GM10248 (cell line): ENCODE data around the gene SNRPF.

Experiments
- CTCF ChIA-PET: fragments of 300-600 bp; sonication (Branson Sonifier 250); formaldehyde crosslinking; extraction: SDS; loops from one replicate; lab custom pipeline; 2021; ENCODE audit warnings: antibody characterized with exemption; lab: Yijun Ruan, JAX
- POLR2A ChIA-PET: fragments of 350-650 bp; sonication (Branson Sonifier 250); formaldehyde crosslinking; extraction: SDS; loops from one replicate; lab custom pipeline; 2020; ENCODE audit warnings: antibody characterized with exemption; lab: Yijun Ruan, JAX
- DNase-seq: peaks from one replicate; pipeline ENCODE4 v3.0.0; 2012; ENCODE audit errors: extremely low spot score
- TF ChIP-seq, protein P1 (sequence below): IDR thresholded peaks from 2 replicates; pipeline ENCODE4 v1.5.1; 2012; ENCODE audit warnings: mild to moderate bottlenecking, low read depth; ENCODE audit errors: extremely low read depth, missing control alignments, control extremely low read depth

The SNRPF gene

DNA sequence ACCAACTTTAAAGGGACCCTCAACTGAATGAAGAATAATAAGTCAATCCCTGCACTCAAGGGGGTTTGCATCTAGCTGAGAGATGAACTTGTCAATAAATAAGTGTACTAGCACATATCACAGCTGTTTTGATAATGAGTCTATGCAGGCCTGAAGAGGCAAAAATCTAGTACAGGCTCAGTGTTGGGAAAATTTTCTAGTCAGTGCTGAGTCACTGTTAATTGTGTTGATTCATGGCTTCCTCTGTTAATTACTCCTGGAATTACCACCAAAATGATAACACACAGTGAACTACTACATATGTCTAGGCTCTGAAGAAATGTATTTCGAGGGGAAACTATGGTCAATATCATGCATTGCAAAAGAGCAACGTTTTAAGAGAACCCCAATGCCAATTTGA, 18.9 kb downstream of the SNRPF start:
- CTCF ChIA-PET = interaction anchor here (0.7 kb wide), 1 partner anchor 13 kb away, joined by 3 read pairs; no protein-coding TSS in a partner anchor
- DNase-seq = no peak
- TF ChIP-seq, protein P1, sequence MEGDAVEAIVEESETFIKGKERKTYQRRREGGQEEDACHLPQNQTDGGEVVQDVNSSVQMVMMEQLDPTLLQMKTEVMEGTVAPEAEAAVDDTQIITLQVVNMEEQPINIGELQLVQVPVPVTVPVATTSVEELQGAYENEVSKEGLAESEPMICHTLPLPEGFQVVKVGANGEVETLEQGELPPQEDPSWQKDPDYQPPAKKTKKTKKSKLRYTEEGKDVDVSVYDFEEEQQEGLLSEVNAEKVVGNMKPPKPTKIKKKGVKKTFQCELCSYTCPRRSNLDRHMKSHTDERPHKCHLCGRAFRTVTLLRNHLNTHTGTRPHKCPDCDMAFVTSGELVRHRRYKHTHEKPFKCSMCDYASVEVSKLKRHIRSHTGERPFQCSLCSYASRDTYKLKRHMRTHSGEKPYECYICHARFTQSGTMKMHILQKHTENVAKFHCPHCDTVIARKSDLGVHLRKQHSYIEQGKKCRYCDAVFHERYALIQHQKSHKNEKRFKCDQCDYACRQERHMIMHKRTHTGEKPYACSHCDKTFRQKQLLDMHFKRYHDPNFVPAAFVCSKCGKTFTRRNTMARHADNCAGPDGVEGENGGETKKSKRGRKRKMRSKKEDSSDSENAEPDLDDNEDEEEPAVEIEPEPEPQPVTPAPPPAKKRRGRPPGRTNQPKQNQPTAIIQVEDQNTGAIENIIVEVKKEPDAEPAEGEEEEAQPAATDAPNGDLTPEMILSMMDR = no peak
- POLR2A ChIA-PET = no interaction called here

DNA sequence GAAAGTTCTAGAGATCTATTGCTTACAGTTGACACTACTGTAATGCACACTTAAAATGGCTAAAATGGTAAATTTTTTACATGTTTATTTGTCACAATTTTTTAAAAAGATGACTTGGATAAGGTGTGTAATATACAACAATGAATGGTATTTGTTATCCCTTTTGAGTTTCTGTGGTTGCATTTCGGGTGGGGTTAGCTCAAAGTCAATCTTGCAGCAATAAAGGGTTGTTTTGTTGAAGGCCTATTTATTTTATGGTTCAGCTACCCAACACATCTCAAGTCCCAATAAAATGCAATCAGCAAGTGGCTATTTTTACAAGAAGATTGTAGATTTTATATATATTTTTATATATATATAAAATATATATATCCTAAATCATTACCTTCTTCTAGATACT, 22.1 kb downstream of the SNRPF start:
- ChIA-PET POLR2A (no interaction called here), CTCF (no interaction called here)
- TF ChIP-seq, protein P1 = no peak
- DNase-seq = no peak

DNA sequence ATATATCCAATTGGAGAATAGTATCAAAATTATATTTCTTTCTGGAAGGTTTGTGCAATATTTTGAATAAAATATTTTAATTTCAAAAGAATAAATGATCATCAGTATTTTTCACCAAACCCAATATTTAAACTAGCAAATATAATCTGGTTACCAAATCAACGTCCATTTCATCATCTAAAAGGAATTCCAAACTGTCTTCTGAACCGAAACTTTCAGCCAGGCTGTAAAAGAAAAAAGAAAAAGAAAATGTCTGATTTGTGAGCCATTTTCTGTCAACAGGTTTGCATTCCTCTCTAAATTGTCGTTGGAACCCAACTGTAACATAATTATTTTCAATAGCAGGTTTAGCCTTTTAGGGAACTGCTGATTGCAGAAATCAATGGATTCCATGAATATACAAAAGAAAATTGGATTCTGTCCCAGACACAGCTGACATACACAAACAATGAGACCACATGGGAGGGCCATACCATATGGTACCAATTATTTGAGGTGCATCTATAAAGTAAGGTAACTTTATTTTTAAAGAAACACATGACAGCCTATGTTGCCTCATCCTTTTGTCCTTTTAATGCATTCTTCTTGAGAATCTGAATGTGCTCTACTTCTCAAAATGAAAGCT, 22.7 kb downstream of the SNRPF start:
- no peak for DNase-seq
- TF ChIP-seq, protein P1 = no peak
- POLR2A ChIA-PET = no interaction called here
- CTCF ChIA-PET = no interaction called here

DNA sequence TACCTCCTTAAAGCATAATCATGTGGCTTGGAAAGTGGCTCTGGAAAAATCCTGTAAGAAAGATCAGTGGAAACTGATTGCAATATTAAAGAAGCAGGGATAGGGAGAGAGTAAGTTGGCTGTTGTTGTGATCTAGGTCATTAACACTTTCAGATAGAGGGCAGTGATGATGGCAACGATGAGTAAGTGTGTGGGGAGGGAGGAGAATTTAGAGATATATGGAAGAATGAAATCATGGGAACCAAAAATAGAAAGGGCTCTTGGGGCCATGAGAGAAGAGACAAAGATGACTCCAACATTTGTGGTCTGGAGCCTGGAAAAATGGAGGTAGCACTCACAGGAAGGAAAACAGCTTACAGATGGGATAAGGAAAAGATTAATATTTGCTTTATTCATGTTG, 23.3 kb downstream of the SNRPF start:
- no peak for DNase-seq
- CTCF ChIA-PET = no interaction called here
- TF ChIP-seq, protein P1 = no peak
- POLR2A ChIA-PET = no interaction called here

DNA sequence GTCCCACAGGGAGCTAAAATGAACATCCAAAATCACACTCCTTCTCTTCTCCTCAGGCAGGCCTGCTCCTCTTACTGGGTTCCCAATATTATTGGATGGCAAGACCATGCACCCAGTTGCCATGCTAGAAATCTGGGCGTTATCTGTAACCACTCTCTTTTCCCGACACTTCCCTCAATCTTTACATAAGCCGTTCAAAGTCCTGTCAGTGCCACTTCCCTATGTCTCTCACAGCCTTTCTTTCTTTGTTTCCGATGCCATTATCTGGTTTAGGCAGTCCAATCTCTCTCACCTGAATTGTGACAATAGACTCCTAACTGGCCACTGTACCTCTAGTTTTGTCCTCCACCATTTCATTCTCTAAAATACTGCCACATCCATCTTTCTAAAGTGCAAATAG, 24.1 kb downstream of the SNRPF start:
- TF ChIP-seq, protein P1 = no peak
- POLR2A ChIA-PET = no interaction called here
- CTCF ChIA-PET = no interaction called here
- no peak for DNase-seq

DNA sequence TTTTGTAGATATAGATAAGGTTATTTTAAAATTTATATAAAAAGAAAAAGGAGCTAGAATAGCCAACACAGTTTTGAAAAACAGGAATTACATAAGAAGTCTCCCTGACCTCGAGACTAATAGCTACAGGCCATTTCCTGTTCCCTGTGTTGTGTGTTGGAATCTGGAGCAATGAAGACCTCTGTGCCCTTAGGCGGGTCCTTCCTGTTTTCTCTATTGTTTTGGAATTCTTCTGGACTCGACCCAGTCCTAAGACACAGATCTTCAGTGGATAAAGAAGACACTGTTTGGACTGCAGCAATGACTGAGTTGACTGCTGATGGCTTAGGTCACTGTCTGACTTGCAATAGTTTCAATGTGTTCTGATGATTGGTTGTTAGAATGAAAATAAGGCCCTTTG, 26.2 kb downstream of the SNRPF start:
- TF ChIP-seq, protein P1 = no peak
- ChIA-PET POLR2A (no interaction called here), CTCF (interaction anchor here (1.3 to 1.5 kb wide), 3 partner anchors 20 to 28 kb away, joined by 3 to 4 read pairs (median 3); no protein-coding TSS in a partner anchor)
- no peak for DNase-seq

DNA sequence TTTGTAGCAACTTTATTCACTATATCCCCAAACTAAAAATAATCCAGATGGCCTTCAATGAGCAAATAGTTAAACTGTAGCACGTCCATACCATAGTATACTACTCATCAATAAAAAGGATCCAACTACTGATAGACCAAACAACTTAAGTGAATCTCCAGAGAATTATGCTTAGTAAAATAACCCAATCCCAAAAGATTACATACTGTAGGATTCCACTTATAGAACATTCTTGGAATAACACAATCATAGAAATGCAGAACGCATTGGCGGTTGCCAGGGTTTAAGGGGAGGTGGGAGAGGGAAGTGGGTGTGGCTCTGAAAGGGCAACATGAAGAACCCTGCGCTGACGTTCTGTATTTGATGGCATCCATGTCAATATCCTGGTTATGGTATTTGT, 28.6 kb downstream of the SNRPF start:
- CTCF ChIA-PET = no interaction called here
- no peak for DNase-seq
- POLR2A ChIA-PET = no interaction called here
- TF ChIP-seq, protein P1 = no peak
